Naive thymus-derived CD8-positive, alpha-beta T cell (primary cell): ENCODE results near the gene AMZ1. TPM values are rescaled to one million over a fixed set of nuclear protein-coding genes. Genes with fewer than 3 reads are reported as not detected.
A peak's percentile ranks its signal among the peaks of the same experiment; 100 is the strongest.

Experiments used
- ATAC-seq, 2 donors: fragments of 150-1000 bp; cut with Tn5 transposase in 1 of 2; sonication (Bioruptor Pico), chemical (Tn5 transposase) in 1 of 2; 1 replicate in 1 of 2; 2 replicates in 1 of 2; pipeline ENCODE4 v1.10.0; 2021; ENCODE audit warnings: mild to moderate bottlenecking in 2 of 2, moderate library complexity in 2 of 2
- POLR2A ChIA-PET: fragments of 350-600 bp; sonication (Branson Sonifier 250); formaldehyde crosslinking; loops from one replicate; lab custom pipeline; 2021; ENCODE audit warnings: antibody characterized with exemption; lab: Charles Lee
- DNase-seq, 10 donors: peaks; one replicate each; pipeline versions ENCODE4 v3.0.0 to v3.0.0-alpha.2; 2020 to 2022
- H3K27ac Mint-ChIP-seq, 10 donors: one replicate each; pipeline ENCODE4 v1.8.0; 2020 to 2022; ENCODE audit warnings: mild to moderate bottlenecking in 10 of 10, mixed read lengths in 10 of 10, moderate library complexity in 4 of 10, inconsistent platforms in 1 of 10
- H3K27me3 Mint-ChIP-seq, 5 donors: one replicate each; pipeline ENCODE4 v1.8.0; 2021 to 2022; ENCODE audit warnings: mixed read lengths in 5 of 5
- H3K36me3 Mint-ChIP-seq, 3 donors: one replicate each; pipeline ENCODE4 v1.8.0; 2020 to 2022; ENCODE audit warnings: mixed read lengths in 3 of 3, mild to moderate bottlenecking in 2 of 3, inconsistent platforms in 1 of 3
- H3K4me1 Mint-ChIP-seq, 4 donors: one replicate each; pipeline ENCODE4 v1.8.0; 2021 to 2022; ENCODE audit warnings: mixed read lengths in 4 of 4
- H3K4me3 Mint-ChIP-seq, 10 donors: one replicate each; pipeline ENCODE4 v1.8.0; 2020 to 2022; ENCODE audit warnings: mild to moderate bottlenecking in 10 of 10, mixed read lengths in 10 of 10, moderate library complexity in 6 of 10, inconsistent platforms in 1 of 10
- H3K9me3 Mint-ChIP-seq, 9 donors: one replicate each; pipeline ENCODE4 v1.8.0; 2020 to 2022; ENCODE audit warnings: mixed read lengths in 9 of 9, mild to moderate bottlenecking in 3 of 9, inconsistent platforms in 1 of 9, moderate library complexity in 1 of 9
- polyA plus RNA-seq, 3 donors: library from polyadenylated mRNA; unstranded; fragments of 300-500 nt; fragmentation: Illumina TruSeq; gene quantifications; one replicate each; pipeline ENCODE4 v1.2.3, GENCODE V29; 2021
- total RNA-seq, 8 experiments: library from RNA in 2 of 8; stranded (reverse) in 2 of 8; gene quantifications; one replicate each; pipeline ENCODE4 v1.2.3 and lab custom pipeline; 2021 to 2026

Gene AMZ1
- total and polyA plus RNA-seq, 5 experiments from 2014 or later, result 0.05 TPM; not detected in 4

GRCh38 chr7:2755531-2755930, 67.5 kb downstream of the AMZ1 start:
- Mint-ChIP-seq H3K36me3 (peaks cover 19 to 38% (median 26%) of the 10 kb centered on the region in 3 donors), H3K4me1 (peaks cover 10 to 34% (median 16%) of the 10 kb centered on the region in 4 donors), H3K27ac (peak overlapping the region in 1 of 10 donors; percentile 25), H3K27me3 (no peaks in the 10 kb centered on the region), H3K9me3 (peaks cover 0 to 4% (median 0%) of the 10 kb centered on the region in 9 donors), H3K4me3 (no peak overlapping the region)
- DNase-seq (no peak), ATAC-seq (no peak)
- POLR2A ChIA-PET, result no interaction called here

DNA sequence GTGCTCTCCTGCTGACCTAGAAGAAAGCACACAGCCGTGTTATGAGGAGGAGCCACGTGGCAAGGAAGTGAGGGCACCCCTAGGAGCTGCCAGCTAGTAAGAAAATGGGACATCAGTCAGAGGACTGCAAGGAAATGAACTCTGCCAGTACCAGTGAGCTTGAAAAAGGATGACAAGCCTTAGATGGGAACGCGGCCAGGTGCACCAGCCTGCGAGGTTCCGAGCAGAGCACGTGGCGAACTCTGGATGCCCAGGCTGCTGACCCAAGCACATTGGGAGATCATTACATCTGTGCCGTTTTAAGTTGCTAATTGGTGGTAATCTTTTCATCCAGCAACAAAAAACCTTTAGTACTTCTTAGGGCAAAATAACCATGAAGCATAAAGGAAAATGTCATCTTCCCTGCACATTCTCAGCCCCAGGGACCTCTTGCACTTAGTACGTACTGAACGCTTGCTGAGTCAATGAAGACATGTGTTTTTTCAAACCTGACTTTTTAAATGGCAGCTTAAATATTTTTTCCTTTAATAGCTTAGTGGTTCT, 69.4 kb downstream of the AMZ1 start:
- Mint-ChIP-seq H3K9me3 (peaks cover 0 to 4% (median 0%) of the 10 kb centered on the region in 9 donors), H3K27me3 (no peaks in the 10 kb centered on the region), H3K27ac (peak overlapping the region in 3 of 10 donors; percentile 24 to 82 (median 57)), H3K36me3 (peaks cover 19 to 45% (median 25%) of the 10 kb centered on the region in 3 donors), H3K4me1 (peaks cover 14 to 44% (median 25%) of the 10 kb centered on the region in 4 donors), H3K4me3 (no peak overlapping the region)
- POLR2A ChIA-PET, result interaction anchor here (0.6 to 0.7 kb wide), 2 partner anchors 19 to 1199 kb away, joined by 4 to 5 read pairs; no protein-coding TSS in a partner anchor
- ATAC-seq (no peak), DNase-seq (no peak)

GRCh38 chr7:2757904-2758672, 70.1 kb downstream of the AMZ1 start:
- Mint-ChIP-seq H3K36me3 (peaks cover 19 to 48% (median 25%) of the 10 kb centered on the region in 3 donors), H3K27me3 (no peaks in the 10 kb centered on the region), H3K27ac (peak overlapping the region in 3 of 10 donors; percentile 43 to 86 (median 82)), H3K4me3 (peak overlapping the region in 3 of 10 donors; percentile 23 to 62 (median 25)), H3K4me1 (peaks cover 11 to 44% (median 25%) of the 10 kb centered on the region in 4 donors), H3K9me3 (peaks cover 0 to 4% (median 0%) of the 10 kb centered on the region in 9 donors)
- POLR2A ChIA-PET, result no interaction called here
- DNase-seq, result no peak
- peak; percentile 37 to 53 for ATAC-seq

GRCh38 chr7:2758673-2759616, 70.9 kb downstream of the AMZ1 start:
- no peak for ATAC-seq
- POLR2A ChIA-PET, result no interaction called here
- DNase-seq, result no peak
- Mint-ChIP-seq H3K36me3 (peaks cover 19 to 51% (median 25%) of the 10 kb centered on the region in 3 donors), H3K27me3 (no peaks in the 10 kb centered on the region), H3K27ac (peak overlapping the region in 2 of 10 donors; percentile 82 to 86), H3K9me3 (peaks cover 0 to 4% (median 0%) of the 10 kb centered on the region in 9 donors), H3K4me3 (peak overlapping the region in 1 of 10 donors; percentile 25), H3K4me1 (peaks cover 11 to 44% (median 25%) of the 10 kb centered on the region in 4 donors)

GRCh38 chr7:2759736-2760097, 71.7 kb downstream of the AMZ1 start:
- Mint-ChIP-seq H3K9me3 (peaks cover 0 to 4% (median 0%) of the 10 kb centered on the region in 9 donors), H3K27me3 (no peaks in the 10 kb centered on the region), H3K4me1 (peaks cover 11 to 44% (median 25%) of the 10 kb centered on the region in 4 donors), H3K27ac (peak overlapping the region in 1 of 10 donors; percentile 22), H3K4me3 (peak overlapping the region in 1 of 10 donors; percentile 30), H3K36me3 (peaks cover 19 to 47% (median 23%) of the 10 kb centered on the region in 3 donors)
- ATAC-seq, result no peak
- DNase-seq, result no peak
- POLR2A ChIA-PET, result no interaction called here

DNA sequence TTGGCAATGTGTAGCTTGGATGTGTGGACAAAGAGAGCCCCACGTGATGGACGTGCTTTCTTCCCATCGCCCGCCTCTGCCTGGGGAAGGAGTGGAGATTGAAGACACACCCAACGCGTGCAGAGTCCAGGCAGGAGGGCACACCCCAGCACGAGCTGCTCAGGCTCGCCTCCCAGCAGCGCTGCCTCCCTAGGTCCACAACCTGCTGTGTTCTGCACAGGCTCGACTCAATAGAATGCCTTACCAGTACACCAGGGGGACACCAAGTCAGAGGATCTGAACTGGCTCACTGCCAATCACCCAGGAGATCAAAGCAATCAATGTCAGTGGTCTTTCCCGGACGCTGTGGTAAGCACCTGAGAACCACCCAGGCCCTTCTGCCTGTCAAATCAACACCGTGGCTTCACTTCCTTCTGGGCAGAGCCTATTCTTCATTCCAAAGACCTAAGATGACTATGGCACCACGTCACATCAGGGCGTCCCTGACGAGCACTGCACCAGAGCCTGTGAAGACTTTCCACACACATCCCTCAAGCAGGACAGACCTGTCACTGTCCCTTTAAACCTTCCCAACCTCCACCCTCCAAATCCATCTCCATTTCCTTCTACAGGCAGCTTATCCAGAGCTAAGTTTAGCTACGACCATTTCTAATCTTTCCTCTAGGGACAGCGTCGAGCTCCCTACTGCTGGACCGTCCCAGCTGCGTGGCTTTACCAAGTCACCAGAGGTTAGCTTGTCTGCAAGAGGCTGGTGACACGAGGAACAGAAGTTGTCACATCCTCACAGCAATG, 72.3 kb downstream of the AMZ1 start:
- peaks cover 9 to 44% (median 25%) of the 10 kb centered on the region in 4 donors for H3K4me1 Mint-ChIP-seq
- peak overlapping the region in 4 of 10 donors; percentile 5 to 45 (median 33) for H3K4me3 Mint-ChIP-seq
- POLR2A ChIA-PET, result no interaction called here
- no peak for DNase-seq
- H3K27ac Mint-ChIP-seq, result peak overlapping the region in 5 of 10 donors; percentile 9 to 76 (median 38)
- peaks cover 0 to 4% (median 0%) of the 10 kb centered on the region in 9 donors for H3K9me3 Mint-ChIP-seq
- H3K36me3 Mint-ChIP-seq, result peaks cover 16 to 43% (median 19%) of the 10 kb centered on the region in 3 donors
- ATAC-seq, result peak in 1 of 2 donors; percentile 42
- no peaks in the 10 kb centered on the region for H3K27me3 Mint-ChIP-seq

DNA sequence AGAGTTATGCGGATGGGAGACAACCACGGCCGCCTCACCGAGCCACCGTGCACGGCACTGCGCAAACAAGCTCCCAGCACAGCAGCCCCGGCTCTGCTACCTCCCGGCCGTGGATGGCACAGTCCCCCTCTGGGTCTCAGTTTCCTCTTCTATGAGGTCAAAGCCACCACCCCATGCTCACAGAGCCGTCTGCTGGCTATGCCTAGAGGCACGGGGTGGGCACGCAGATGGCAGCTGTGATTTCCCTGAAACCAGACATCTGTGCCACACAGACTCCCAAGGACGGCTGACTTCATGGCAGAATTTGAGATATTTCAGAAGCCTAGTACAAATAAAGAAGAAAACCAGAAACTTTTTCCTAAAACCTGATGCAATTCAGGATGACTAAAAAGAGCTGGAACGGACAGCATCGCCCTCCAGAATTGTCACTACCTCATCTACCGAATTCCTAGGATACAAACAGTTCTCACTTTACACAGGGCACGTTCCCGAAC, 73.2 kb downstream of the AMZ1 start:
- POLR2A ChIA-PET, result no interaction called here
- Mint-ChIP-seq H3K9me3 (no peaks in the 10 kb centered on the region), H3K27me3 (no peaks in the 10 kb centered on the region), H3K4me3 (no peak overlapping the region), H3K4me1 (peaks cover 9 to 44% (median 25%) of the 10 kb centered on the region in 4 donors), H3K27ac (peak overlapping the region in 4 of 10 donors; percentile 9 to 75 (median 36)), H3K36me3 (peaks cover 7 to 37% (median 11%) of the 10 kb centered on the region in 3 donors)
- DNase-seq (no peak), ATAC-seq (no peak)

DNA sequence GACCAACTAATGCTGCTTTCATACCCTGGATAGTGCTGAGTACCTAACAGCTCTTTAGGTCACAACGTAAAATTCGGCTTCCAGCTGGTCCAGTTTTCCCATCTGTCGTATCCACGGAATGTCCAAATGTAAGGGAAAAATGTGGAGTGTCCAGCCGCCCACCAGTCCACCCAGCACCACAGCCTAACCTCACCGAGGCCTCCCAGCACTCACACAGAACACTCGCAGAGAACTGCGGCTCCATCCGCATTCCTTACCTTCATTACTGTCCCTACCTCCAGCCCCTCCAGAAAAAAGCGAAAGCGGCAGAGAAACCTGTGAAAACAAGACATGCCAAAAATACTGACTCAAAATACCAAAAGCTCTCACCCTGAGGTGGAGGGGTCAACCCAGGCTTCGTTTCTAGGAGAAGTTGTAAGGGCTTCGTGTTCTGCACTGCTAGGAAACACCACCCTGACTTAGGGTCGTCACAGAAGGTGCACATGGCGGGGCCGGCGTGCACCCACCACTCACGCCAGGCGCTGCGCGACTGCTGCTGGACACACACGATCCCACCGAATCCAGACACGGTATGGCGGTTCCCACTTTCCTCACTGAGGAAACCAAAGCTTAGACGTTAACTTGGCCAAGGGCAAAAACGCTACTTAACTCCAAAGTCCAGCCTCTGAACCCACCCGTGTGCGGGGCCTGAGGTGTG, 73.9 kb downstream of the AMZ1 start:
- Mint-ChIP-seq H3K27me3 (no peaks in the 10 kb centered on the region), H3K27ac (no peak overlapping the region), H3K4me3 (no peak overlapping the region), H3K36me3 (peaks cover 0 to 30% (median 4%) of the 10 kb centered on the region in 3 donors), H3K4me1 (peaks cover 9 to 42% (median 25%) of the 10 kb centered on the region in 4 donors), H3K9me3 (no peaks in the 10 kb centered on the region)
- DNase-seq (no peak), ATAC-seq (no peak)
- POLR2A ChIA-PET, result no interaction called here

DNA sequence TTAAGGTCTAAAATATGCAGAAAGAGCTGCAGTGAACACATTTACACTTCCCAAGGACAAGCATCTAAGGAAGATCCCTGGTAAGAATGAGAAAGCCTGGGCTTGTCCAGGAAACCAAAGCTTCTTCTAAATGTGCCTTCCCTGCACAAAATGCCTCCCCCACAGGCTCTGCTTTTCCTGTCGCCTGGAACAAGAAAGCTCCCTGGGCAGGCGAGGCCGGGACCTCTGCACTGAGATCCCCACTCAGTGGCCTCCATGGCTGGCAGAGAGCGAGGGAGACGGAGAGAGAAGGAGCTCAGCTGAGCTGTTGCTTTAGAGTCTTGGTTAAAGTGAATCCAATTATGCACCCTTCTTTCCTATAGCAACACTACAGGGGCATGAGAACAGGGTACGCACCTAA, 75.6 kb downstream of the AMZ1 start:
- POLR2A ChIA-PET, result interaction anchor here (0.7 kb wide), 1 partner anchor 375 kb away, joined by 5 read pairs; no protein-coding TSS in a partner anchor
- peaks cover 0 to 23% (median 5%) of the 10 kb centered on the region in 3 donors for H3K36me3 Mint-ChIP-seq
- peaks cover 9 to 27% (median 23%) of the 10 kb centered on the region in 4 donors for H3K4me1 Mint-ChIP-seq
- H3K4me3 Mint-ChIP-seq, result no peak overlapping the region
- no peaks in the 10 kb centered on the region for H3K9me3 Mint-ChIP-seq
- no peak for DNase-seq
- no peaks in the 10 kb centered on the region for H3K27me3 Mint-ChIP-seq
- H3K27ac Mint-ChIP-seq, result no peak overlapping the region
- ATAC-seq, result no peak

DNA sequence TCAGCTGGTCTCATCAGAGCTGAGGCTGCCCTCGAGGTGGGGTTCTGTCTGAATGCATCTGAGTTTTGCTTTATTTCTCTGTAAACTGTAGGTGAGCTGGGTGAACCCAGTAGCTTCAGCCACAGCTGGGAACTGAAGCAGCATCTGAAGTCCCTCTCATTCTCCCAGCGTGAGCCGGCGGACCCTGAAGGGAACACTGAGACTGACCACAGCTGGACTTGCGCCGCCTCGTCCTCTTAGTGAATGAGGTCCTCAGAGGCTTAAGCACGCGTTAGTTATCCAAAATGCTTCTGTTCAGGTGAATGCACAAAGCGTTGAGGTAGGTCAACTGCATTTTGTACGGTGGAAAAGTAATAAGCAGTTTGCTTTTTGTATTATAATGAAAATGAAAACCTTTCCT, 76.6 kb downstream of the AMZ1 start:
- Mint-ChIP-seq H3K4me3 (no peak overlapping the region), H3K9me3 (no peaks in the 10 kb centered on the region), H3K27me3 (no peaks in the 10 kb centered on the region), H3K27ac (no peak overlapping the region), H3K4me1 (peaks cover 6 to 19% (median 17%) of the 10 kb centered on the region in 4 donors), H3K36me3 (peaks cover 0 to 21% (median 5%) of the 10 kb centered on the region in 3 donors)
- no peak for ATAC-seq
- POLR2A ChIA-PET, result no interaction called here
- no peak for DNase-seq
